Measurements from ENCODE around the gene NCCRP1.

- no peak for TF ChIP-seq CTCF (IDR thresholded peaks at IDR 0.05)
- TF ChIP-seq ZFX (IDR thresholded peaks at IDR 0.05; ENCODE audit: borderline replicate concordance) = no peak
Observed at GRCh38 chr19:39238209-39238608, 41.4 kb downstream of the NCCRP1 start.

Measured in 22Rv1 (cell line).